WTC11 (cell line): ENCODE measurements around the gene HDAC9.

Experiments used
- ATF3 ChIP-seq: sonication (generic); formaldehyde crosslinking; conservative IDR thresholded peaks from 2 replicates; pipeline ENCODE4 v1.8.1; 2022; ENCODE audit warnings: mild to moderate bottlenecking, missing genetic modification reagents
- CTCF ChIP-seq: fragments of 200-600 bp; IDR thresholded peaks from 2 replicates; pipeline ENCODE4 v1.8.0; 2022; ENCODE audit warnings: antibody characterized with exemption
- PREB ChIP-seq: sonication (generic); formaldehyde crosslinking; IDR thresholded peaks from 2 replicates; pipeline ENCODE4 v1.8.1; 2022; ENCODE audit warnings: mild to moderate bottlenecking, missing genetic modification reagents, moderate library complexity, borderline replicate concordance
- ZNF263 ChIP-seq: sonication (generic); formaldehyde crosslinking; IDR thresholded peaks from 2 replicates; pipeline ENCODE4 v1.8.1; 2022; ENCODE audit warnings: low read depth, mild to moderate bottlenecking, moderate library complexity, missing genetic modification reagents

GRCh38 chr7:18703685-18704084 lies 208.1 kb downstream of the HDAC9 start:
- TF ChIP-seq PREB (CRISPR knock-in tag) (no peak), ZNF263 (CRISPR knock-in tag) (no peak), ATF3 (CRISPR knock-in tag) (no peak), CTCF (no peak)
